OCI-LY7 (cell line): Measurements from ENCODE around the gene CCT2. TPM values are rescaled to one million over a fixed set of nuclear protein-coding genes. Genes with fewer than 3 reads are reported as not detected.

Experiments used
- BruUV-seq: library from RNA; stranded (reverse); fragments of 400-500 nt; replicated peaks from 2 replicates; lab custom pipeline; 2021; lab: Mats Ljungman, UMichigan
- CTCF ChIA-PET: fragments of 300-600 bp; sonication (Branson Sonifier 250); formaldehyde crosslinking; loops from one replicate; lab custom pipeline; 2022; ENCODE audit warnings: antibody characterized with exemption; ENCODE audit not compliant: unreplicated experiment; lab: Charles Lee
- POLR2A ChIA-PET: fragments of 300-600 bp; sonication (Branson Sonifier 250); formaldehyde crosslinking; loops from one replicate; lab custom pipeline; 2022; ENCODE audit warnings: antibody characterized with exemption; lab: Charles Lee
- DNase-seq: peaks from one replicate; pipeline ENCODE4 v3.0.0-alpha.2; 2015; ENCODE audit warnings: low spot score
- H2AFZ ChIP-seq: fragments of 200-600 bp; sonication (generic), shearing (Covaris generic); 2 replicates; pipeline ENCODE4 v1.6.1; 2014; ENCODE audit warnings: mild to moderate bottlenecking, antibody characterized with exemption, low read length, moderate library complexity
- H3K27ac ChIP-seq: fragments of 200-600 bp; sonication (generic); 2 replicates; pipeline ENCODE4 v1.5.1; 2014; ENCODE audit warnings: mixed run types, low read depth, mild to moderate bottlenecking, moderate library complexity, low read length, inconsistent platforms; ENCODE audit not compliant: poor library complexity, severe bottlenecking
- H3K36me3 ChIP-seq: fragments of 200-600 bp; sonication (generic); 2 replicates; pipeline ENCODE4 v1.6.1; 2014; ENCODE audit warnings: mild to moderate bottlenecking, antibody characterized with exemption, low read length, moderate library complexity, mixed read lengths; ENCODE audit not compliant: insufficient read depth
- H3K4me1 ChIP-seq: fragments of 200-600 bp; sonication (generic); 2 replicates; pipeline ENCODE4 v1.5.1; 2014; ENCODE audit warnings: mild to moderate bottlenecking, low read length; ENCODE audit not compliant: insufficient read depth, poor library complexity, severe bottlenecking
- H3K4me2 ChIP-seq: fragments of 200-600 bp; sonication (generic); 2 replicates; pipeline ENCODE4 v1.6.1; 2014; ENCODE audit warnings: mild to moderate bottlenecking, low read length
- H3K4me3 ChIP-seq: fragments of 200-600 bp; sonication (generic); 2 replicates; pipeline ENCODE4 v1.5.1; 2014; ENCODE audit warnings: mild to moderate bottlenecking, low read depth, low read length; ENCODE audit not compliant: poor library complexity, severe bottlenecking
- H3K79me2 ChIP-seq: fragments of 200-600 bp; sonication (generic); 2 replicates; pipeline ENCODE4 v1.6.1; 2016; ENCODE audit warnings: low read depth, mild to moderate bottlenecking, low read length, moderate library complexity, mixed read lengths; ENCODE audit not compliant: insufficient read depth
- H3K9me2 ChIP-seq: fragments of 200-600 bp; sonication (generic); 2 replicates; pipeline ENCODE4 v1.6.1; 2016; ENCODE audit warnings: mild to moderate bottlenecking, low read length, mixed read lengths; ENCODE audit not compliant: insufficient read depth
- H3K9me3 ChIP-seq: fragments of 200-600 bp; sonication (generic); 2 replicates; pipeline ENCODE4 v1.6.1; 2014; ENCODE audit warnings: mild to moderate bottlenecking, mixed run types, low read length, mixed read lengths
- H4K20me1 ChIP-seq: fragments of 200-600 bp; sonication (generic); 2 replicates; pipeline ENCODE4 v1.6.1; 2014; ENCODE audit warnings: mild to moderate bottlenecking, antibody characterized with exemption, low read length, moderate library complexity, mixed read lengths; ENCODE audit not compliant: insufficient read depth
- CTCF ChIP-seq: fragments of 200-600 bp; sonication (generic); conservative IDR thresholded peaks from 2 replicates; pipeline ENCODE4 v1.5.1; 2014; ENCODE audit warnings: mild to moderate bottlenecking, antibody characterized with exemption, low read length, moderate library complexity, mixed read lengths
- EZH2phosphoT487 ChIP-seq: fragments of 200-600 bp; sonication (generic); IDR thresholded peaks from 2 replicates; pipeline ENCODE4 v1.6.1; 2018; ENCODE audit warnings: low read depth, borderline replicate concordance, mild to moderate bottlenecking, mixed run types, antibody characterized with exemption, low read length, moderate library complexity, mixed read lengths
- intact Hi-C: fragments of 100-400 bp; cut with micrococcal nuclease; formaldehyde crosslinking; loops from one replicate; pipeline ENCODE4 v1.10.0; 2022; ENCODE audit not compliant: unreplicated experiment
- total RNA-seq, 2 experiments: library from RNA; depleted of rRNA in 1 of 2; stranded (reverse); fragments of >200 nt in 1 of 2; shearing (Covaris generic) in 1 of 2; gene quantifications; 2 replicates each; pipeline ENCODE4 v1.2.3, GENCODE V29; 2014 to 2022

The CCT2 gene
- total RNA-seq, 2 experiments from 2014 or later: 248 to 317 TPM

DNA sequence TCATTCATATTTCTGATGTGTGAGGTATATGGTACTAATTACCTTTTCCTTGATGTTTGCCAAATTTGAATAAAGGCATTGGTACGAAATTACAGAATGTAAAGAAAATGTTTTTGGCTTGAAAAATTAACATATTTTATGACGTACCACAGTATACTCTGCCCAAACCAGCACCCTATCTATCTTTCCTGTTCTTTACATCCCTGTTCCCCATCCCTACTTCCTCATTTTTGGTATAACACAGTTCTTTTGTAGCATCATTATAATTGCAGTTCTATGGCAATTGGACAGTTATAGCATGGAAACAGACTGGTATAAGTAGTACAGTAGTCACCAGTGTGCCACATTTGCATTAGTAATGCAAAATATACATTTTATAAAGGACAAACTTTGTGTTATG is 7.0 kb upstream of the CCT2 start:
- H3K9me3 ChIP-seq: no peaks in the 10 kb centered on the region
- intact Hi-C loops: loop anchor here (10.0 kb wide), 1 partner anchor 423 kb away; no protein-coding TSS in a partner anchor
- POLR2A ChIA-PET: interaction anchor here (0.8 kb wide), 1 partner anchor 20 kb away, joined by 3 read pairs; no protein-coding TSS in a partner anchor

DNA sequence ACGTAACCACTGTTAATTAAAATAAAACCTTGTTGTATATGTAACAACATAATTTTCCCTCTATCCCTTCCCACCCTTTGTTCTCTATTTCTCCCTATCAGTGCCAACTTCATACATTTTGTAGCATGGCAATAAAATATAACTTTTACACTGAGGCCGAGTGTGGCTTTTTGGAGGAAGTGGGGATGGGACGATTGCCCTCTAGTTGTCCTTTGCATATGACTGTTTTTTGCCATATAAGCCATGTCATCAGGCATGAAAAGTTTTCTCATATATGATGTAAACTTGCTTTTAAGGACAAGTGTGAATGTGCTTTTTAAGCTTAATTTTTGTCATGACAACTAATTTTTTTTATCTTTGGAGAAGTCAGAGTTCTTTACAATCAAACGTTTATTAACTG is 6.2 kb upstream of the CCT2 start:
- peaks cover 19% of the 10 kb centered on the region for H3K36me3 ChIP-seq
- H2AFZ ChIP-seq: no peak overlapping the region
- intact Hi-C loops: loop anchor here (10.0 kb wide), 1 partner anchor 424 kb away; no protein-coding TSS in a partner anchor
- H3K79me2 ChIP-seq: no peaks in the 10 kb centered on the region
- no peaks in the 10 kb centered on the region for H3K9me2 ChIP-seq
- no peak for DNase-seq
- H3K27ac ChIP-seq: no peak overlapping the region
- no peak overlapping the region for H3K4me3 ChIP-seq
- ChIA-PET CTCF (no interaction called here), POLR2A (interaction anchor here (0.8 to 1.7 kb wide), 2 partner anchors 9 to 21 kb away, joined by 3 read pairs; no protein-coding TSS in a partner anchor)
- peaks cover 6% of the 10 kb centered on the region for H3K4me1 ChIP-seq
- no TSS peak for BruUV-seq
- TF ChIP-seq EZH2phosphoT487 (no peak), CTCF (peak; percentile 42)
- H3K9me3 ChIP-seq: no peaks in the 10 kb centered on the region
- H4K20me1 ChIP-seq: no peaks in the 10 kb centered on the region
- H3K4me2 ChIP-seq: no peak overlapping the region

More for the DNA sequence above, 7.0 kb upstream of the CCT2 start:
- Histone ChIP-seq H2AFZ (no peak overlapping the region), H3K4me2 (no peak overlapping the region), H4K20me1 (no peaks in the 10 kb centered on the region), H3K9me2 (no peaks in the 10 kb centered on the region), H3K36me3 (peaks cover 23% of the 10 kb centered on the region), H3K27ac (no peak overlapping the region), H3K4me1 (peaks cover 6% of the 10 kb centered on the region), H3K79me2 (no peaks in the 10 kb centered on the region), H3K4me3 (no peak overlapping the region)
- DNase-seq: no peak
- no TSS peak for BruUV-seq
- TF ChIP-seq CTCF (no peak), EZH2phosphoT487 (no peak)
- CTCF ChIA-PET: interaction anchor here (0.5 kb wide), 1 partner anchor 15 kb away, joined by 3 read pairs; no protein-coding TSS in a partner anchor

DNA sequence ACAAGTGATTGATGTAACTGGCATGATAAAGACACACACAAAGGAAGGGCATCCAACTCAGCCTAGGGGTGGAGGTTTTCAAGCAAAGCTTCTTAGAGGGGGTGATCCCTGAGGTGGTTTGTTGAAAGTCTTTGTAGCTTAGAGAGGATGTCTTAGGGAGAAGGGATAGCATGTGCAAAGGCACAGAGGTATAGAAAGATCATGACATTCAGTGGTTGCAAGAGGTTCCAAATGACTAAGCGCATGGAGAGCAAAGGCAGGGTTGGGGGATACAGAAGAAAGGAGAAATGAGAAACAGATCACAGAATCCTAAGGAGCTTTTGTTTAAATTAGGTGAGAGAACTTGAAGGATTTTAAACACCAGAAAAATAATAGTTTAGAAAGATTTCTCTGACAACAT is 5.2 kb upstream of the CCT2 start:
- POLR2A ChIA-PET: interaction anchor here (0.6 to 1.7 kb wide), 2 partner anchors 10 to 249 kb away, joined by 3 read pairs; no protein-coding TSS in a partner anchor
- DNase-seq: no peak
- no peaks in the 10 kb centered on the region for H3K9me3 ChIP-seq
- no TSS peak for BruUV-seq
- H3K9me2 ChIP-seq: no peaks in the 10 kb centered on the region
- H3K36me3 ChIP-seq: peaks cover 8% of the 10 kb centered on the region; the same call in 1 of the 2 replicates
- intact Hi-C loops: no loop called here
- CTCF ChIA-PET: no interaction called here
- H3K4me3 ChIP-seq: no peak overlapping the region
- no peak overlapping the region for H3K27ac ChIP-seq
- no peak overlapping the region for H2AFZ ChIP-seq
- peaks cover 9% of the 10 kb centered on the region for H3K4me1 ChIP-seq
- H3K79me2 ChIP-seq: no peaks in the 10 kb centered on the region
- H4K20me1 ChIP-seq: no peaks in the 10 kb centered on the region
- no peak overlapping the region for H3K4me2 ChIP-seq
- no peak for TF ChIP-seq CTCF
- TF ChIP-seq EZH2phosphoT487: no peak
